GM12872 (cell line): ENCODE measurements around the gene SLC39A11.

Source experiments
- TF ChIP-seq, protein P1 (sequence below): IDR thresholded peaks from 3 replicates; pipeline ENCODE4 v1.5.1; 2011; ENCODE audit warnings: low read depth, mild to moderate bottlenecking, low read length, moderate library complexity; ENCODE audit not compliant: insufficient read depth

SLC39A11 gene

GRCh38 chr17:73133911-73134649 is 41.6 kb upstream of the SLC39A11 start:
- TF ChIP-seq, protein P1, sequence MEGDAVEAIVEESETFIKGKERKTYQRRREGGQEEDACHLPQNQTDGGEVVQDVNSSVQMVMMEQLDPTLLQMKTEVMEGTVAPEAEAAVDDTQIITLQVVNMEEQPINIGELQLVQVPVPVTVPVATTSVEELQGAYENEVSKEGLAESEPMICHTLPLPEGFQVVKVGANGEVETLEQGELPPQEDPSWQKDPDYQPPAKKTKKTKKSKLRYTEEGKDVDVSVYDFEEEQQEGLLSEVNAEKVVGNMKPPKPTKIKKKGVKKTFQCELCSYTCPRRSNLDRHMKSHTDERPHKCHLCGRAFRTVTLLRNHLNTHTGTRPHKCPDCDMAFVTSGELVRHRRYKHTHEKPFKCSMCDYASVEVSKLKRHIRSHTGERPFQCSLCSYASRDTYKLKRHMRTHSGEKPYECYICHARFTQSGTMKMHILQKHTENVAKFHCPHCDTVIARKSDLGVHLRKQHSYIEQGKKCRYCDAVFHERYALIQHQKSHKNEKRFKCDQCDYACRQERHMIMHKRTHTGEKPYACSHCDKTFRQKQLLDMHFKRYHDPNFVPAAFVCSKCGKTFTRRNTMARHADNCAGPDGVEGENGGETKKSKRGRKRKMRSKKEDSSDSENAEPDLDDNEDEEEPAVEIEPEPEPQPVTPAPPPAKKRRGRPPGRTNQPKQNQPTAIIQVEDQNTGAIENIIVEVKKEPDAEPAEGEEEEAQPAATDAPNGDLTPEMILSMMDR = no peak

DNA sequence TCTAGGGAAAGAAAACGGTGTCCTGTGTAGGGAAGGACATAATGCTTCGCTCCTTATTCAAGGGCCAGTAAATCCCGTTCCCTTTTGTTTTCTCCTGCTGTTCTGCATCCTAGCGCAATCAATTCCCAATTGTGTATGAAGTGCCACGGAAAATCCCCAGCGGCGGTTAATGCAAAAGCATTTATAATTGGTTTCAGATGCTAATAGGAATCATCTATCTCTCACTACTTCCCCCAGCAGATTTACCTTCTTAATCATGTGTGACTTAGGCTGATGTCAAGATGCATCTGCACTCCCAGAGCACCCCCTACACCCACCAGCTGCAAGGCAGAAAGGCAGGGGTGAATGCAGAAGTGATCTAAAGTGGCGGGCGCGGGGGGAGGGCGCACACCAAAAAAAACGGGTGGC is 39.6 kb upstream of the SLC39A11 start:
- TF ChIP-seq, protein P1 = no peak

DNA sequence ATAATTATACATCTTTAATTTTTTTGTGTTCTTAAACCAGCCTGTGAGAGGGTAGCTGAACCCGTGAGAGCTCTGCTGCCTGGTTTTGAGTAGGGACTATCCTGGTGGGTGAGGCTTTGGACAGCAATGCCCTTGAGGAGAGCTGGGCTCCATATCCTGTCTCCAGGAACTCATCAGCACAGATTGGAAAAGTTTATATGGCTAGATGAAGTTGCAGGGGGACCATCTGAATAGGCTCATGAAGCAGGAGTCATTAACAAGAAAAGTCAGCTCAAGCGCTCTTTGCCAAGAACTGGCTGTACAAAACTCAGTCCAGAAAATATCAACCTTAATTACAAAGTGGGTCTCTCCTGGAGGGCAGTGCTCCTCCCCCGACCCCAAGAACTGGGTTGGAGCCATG is 38.5 kb upstream of the SLC39A11 start:
- TF ChIP-seq, protein P1 = no peak

DNA sequence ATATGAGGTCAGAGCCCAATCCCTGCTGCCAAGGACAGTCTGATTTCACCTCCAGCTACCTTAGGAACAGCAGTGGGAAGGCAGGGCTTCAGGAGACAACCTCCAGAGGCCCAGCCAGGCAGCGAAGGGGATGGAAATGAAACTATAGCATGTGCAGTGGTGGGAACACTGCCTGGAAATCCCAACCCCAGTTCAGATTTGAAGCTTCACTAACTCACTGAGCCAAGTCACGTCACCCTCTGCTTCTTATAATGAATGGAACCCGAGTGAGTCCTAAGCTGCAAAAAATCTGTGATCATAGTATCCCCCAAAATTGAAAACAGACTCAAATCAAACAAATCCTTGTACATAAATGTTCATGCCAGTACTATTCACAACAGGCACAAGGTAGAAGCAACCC is 36.0 kb upstream of the SLC39A11 start:
- TF ChIP-seq, protein P1 = no peak

- TF ChIP-seq, protein P1 = no peak
Measured at GRCh38 chr17:73126716-73127473, 34.4 kb upstream of the SLC39A11 start.

DNA sequence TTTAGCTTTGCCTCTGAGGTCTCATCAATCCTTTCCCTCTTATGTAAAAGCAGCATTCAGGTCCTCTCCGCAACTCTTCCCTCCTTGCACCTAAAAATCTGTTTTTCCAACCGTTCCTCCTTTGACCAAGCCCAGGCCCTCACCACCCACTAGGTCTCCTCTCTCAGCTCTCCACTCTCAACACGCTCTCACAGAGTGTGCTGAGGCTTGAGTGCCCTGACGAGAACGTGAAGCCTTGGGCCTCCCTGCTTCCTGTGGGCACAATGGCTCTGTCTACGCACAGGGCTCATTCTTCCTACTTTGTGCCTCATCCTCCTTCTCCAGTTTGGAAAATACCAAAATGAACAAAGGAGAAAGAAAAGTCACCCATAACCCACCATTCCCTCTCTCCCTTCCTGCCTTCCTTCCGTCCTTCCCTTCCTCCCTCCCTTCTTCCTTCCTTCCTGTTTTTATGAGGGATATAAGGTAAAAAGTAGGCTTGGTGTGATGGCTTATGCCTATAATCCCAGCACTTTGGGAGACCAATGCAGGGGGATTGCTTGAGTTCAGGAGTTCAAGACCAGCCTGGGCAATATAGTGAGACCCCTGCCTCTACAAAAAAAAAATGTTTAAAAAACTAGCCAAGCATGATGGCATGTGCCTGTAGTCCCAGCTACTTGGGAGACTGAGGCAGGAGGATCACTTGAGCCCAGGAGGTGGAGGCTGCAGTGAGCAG is 31.3 kb upstream of the SLC39A11 start:
- TF ChIP-seq, protein P1 = no peak

GRCh38 chr17:73122953-73123605 is 30.6 kb upstream of the SLC39A11 start:
- TF ChIP-seq, protein P1 = no peak
